ELF-1 (cell line): Measurements from ENCODE around the gene CCDC77.
A peak's percentile ranks its signal among the peaks of the same experiment; 100 is the strongest.
"Not testable (repeated sequence)": the region's sequence is repeated elsewhere in the genome, so short reads cannot be mapped to it uniquely, and the experiment has no call there.

Experiments used
- DNase-seq: peaks from one replicate; pipeline ENCODE4 v3.0.0-alpha.2; 2016; ENCODE audit warnings: low read depth, low spot score

The CCDC77 gene

DNA sequence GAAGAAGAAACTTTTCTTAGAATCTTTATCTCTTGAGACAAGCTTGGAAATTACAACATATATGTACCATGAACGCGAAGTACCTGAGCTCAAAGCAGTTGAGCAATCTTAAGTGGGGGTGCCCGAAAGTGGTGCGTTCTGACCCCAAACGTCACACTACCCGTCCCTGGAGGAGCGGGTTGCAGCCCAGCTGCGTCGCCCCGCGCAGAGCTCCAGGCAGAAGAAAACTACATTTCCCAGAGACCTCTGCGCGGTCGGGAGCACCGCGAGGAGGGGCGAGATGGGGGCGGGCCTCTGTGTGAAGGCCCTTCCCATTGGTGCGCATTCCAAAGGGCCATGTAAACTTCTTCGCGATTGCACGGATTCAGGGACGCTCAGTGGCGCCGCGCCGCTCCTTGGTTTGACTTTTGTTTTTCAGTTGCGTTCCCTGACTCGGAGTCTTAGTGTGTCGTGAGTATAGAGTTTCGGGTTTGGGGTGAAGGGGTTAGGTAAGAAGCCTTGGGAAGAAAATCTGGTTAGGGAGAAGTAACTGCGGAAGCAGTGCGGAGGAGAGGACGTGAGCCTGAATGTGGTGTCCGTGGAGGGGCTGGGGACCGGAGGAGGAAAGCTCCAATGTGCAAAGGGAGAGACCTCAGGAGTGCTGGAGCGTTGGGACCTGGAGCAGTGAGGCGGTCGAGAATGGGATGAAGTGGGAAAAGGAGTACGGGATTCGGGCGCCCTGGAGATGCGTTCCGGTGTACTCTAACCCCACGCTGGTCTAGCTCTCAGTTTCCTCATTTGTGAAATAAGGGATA is at the start of gene CCDC77:
Gene CCDC77 (plus strand): TSS at position 410 of the 794 bp plus-strand sequence. CDS start 7,740 bp downstream, outside the sequence.
- peak; percentile 97 for DNase-seq

DNA sequence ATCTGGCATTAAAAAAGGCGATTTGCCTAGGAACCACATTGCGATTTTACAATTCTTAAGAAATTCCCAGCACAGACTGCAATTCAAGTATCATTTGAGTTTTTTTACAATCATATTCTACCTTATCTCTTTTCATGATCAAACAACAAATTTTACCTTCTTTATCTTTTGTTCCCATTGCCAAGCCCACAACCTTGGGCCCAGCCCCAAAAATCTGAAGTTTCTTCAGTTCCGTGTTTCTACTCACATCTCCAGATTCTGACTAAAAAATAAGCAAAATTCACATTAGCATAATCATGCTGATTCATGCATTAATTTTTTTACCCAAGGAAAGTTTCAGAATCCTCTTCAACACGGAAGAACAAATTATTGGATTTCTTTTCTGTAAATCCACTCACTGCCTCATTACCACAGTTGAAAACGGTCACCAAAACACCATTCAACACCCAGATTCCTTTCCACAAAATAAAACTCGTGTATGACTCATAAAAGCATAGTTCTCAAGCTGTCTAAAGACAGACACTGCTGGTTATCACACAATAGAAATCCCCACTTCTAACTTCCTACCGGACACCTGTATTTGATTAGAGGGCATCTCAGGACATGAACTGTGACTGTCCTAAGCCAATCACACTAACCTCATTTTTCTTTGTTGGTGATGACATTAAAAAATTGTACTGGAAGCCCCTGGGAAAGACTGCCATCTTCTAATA is 45.0 kb upstream of the CCDC77 start:
- DNase-seq: no peak

DNA sequence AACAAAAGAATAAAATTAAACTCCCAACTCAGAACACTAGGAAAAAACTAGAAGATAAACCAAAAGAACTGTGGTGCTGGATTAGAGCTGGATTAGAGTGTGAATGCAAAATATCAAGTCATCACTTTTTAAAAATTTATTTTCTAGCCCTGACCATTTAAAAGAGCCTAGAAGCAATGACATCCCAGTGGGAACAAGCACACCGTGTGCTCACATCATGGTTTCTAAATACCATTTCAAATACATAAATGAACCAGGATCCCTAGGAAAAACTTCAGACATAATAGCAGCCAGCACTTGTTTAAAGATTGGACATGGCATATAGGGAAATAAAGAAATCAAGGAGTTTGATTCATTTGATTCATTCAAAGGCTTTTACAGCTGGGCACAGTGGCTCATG is 42.4 kb upstream of the CCDC77 start:
- no peak for DNase-seq

DNA sequence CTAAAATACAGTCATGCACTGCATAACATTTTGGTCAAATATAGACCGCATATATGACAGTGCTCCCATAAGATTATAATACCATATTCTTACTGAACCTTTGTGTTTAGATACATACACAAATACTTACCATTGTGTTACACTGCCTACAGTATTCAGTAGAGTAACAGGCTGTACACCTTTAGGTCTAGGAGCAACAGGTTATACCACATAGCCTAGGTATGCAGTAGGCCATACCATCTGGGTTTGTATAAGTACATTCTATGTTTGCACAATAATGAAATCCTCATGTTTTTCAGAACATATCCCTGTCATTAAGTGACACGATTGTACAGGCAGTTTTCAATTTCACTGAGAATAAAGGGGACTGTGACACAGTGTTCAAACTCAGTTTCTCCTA is 34.6 kb upstream of the CCDC77 start:
- DNase-seq: no peak

DNA sequence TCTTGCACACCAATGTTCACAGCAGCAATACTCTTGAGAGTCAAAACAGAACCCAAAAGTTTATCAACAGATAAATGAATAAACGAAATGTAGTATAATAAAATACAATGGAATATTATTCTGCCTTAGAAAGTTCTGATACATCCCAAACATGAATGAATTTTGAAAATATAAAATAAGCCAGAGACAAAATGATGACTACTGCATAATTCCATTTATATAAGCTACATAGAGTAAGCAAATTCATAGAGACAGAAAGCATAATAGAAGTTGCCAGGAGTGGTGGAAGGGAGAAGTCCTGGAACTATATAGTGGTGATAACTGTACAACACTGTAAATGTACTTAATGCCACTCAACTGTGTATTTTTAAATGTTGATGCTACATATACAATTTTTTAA is 33.5 kb upstream of the CCDC77 start:
- DNase-seq: no peak

DNA sequence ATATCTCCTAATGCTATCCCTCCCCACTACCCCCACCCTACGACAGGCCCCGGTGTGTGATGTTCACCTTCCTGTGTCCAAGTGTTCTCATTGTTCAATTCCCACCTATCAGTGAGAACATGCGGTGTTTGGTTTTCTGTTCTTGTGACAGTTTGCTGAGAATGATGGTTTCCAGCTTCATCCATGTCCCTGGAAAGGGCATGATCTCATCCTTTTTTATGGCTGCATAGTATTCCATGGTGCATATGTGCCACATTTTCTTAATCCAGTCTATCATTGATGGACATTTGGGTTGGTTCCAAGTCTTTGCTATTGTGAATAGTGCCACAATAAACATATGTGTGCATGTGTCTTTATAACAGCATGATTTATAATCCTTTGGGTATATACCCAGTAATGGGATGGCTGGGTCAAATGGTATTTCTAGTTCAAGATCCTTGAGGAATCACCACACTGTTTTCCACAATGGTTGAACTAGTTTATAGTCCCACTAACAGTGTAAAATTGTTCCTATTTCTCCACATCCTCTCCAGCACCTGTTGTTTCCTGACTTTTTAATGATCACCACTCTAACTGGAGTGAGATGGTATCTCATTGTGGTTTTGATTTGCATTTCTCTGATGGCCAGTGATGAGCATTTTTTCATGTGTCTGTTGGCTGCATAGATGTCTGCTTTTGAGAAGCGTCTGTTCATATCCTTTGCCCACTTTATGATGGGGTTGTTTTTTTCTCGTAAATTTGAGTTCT is 30.5 kb upstream of the CCDC77 start:
- DNase-seq: not testable (repeated sequence)

DNA sequence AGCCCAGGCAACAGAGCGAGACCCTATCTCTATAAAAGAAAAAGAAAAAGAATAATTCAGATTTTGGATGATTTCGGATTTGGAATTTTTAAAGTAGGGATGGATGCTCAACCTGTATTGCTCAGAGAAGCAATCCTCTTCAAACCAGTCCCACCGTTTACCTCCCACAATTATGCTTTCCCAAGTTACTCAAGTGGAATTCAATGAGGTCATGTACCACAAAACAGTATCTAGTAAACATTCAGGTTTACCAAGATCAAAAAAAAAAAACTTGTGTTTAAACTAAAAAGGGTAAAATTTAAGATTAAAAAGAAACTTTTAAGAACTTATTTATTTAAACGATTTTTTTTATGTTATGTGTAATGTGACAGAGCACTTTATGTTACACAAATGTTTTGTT is 14.8 kb upstream of the CCDC77 start:
- no peak for DNase-seq

DNA sequence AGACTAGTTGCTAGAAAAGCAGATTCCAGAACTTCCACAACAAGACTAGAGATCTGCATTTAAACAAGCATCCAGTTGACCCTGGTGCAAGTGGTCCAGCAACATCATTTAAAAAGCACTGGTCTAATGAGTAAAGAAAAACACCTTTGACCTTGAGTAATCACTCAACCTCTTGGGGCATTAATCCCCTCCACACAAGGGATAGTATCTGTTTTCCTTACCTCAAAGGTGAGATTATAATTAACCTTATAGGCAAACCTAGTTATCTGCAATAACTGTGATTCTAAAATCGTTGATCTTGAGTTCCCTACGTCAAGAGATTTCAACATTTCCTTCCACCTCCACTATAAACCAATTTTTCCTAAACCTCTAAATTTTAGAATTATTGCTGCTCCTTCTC is 13.4 kb upstream of the CCDC77 start:
- DNase-seq: no peak

DNA sequence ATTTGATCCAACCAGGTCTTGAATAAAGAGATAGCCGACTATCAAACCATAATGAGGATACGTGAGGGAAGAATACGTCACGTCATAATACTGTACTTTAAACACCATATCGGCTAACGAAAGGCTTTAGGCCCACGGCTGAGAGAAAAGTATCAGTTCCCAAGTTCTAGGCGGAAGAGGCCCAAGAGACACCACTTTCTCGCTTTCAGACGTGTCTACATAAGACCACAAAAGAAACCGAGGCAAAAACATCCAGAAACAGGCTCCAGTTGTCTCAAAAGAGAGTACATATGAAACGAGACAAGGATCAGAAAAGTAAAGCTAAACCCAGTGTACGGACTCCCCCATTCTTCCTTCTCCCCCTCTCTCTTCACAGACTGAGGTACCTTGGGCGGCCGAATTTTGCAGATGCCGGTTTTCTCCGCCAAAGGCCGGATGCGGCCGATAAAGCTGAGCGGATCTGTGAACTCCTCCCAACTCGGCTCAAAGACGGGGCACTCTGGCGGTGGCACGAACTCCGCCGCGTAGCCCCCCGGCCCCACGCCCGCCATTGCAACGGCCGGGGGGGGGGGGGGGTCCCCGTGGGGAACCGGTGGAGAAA is 12.8 kb upstream of the CCDC77 start:
- peak; percentile 33 for DNase-seq

DNA sequence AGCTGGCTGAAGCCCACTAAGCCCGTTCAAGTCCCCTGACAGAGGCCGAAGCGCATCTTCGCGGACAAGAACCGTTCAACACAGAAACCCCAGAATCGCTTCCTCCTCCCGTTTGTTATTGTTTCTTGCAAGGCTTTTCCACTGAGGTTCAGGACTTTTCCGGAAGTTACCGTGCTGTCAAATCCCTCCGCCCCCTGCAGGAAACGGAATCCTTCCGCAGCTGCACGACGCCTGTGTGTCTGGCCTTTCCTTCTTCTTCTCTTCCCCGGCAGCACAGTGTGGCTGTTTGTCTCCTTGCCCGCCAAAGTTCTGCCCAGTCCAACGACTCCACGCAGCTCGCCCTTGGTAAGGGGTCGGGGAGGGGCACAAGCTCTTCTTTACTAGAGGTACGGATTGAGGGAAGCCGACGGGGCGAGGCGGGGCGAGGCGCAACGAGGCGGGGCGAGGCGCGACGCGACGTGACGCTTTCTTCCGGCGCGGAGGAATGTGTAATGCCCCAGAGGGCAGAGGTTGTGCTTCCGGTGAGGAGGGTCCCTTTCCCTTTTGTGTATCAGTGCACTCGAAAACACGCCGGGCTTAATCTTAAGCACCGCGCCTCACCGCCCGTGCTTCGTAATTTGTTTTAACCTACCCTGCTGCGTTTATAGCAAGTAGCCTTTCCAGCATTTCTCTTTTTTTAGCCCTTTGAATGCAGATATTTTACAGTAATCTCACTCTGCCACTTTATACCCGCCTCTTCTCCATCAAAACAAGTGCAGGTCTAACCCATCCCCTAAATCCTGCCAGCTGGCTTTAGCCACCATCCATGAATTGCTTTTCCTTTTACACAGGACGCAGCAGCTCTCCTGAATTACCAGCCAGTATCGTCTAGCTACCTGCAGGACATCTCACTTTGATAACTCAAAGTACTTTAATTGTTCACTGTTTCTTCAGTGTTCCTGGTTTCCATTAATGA is 12.0 kb upstream of the CCDC77 start, which contains the start of gene KDM5A:
Gene KDM5A (minus strand): TSS at position 179 of the 955 bp plus-strand sequence. CDS start 229 bp downstream, outside the sequence.
- peak; percentile 95 for DNase-seq

DNA sequence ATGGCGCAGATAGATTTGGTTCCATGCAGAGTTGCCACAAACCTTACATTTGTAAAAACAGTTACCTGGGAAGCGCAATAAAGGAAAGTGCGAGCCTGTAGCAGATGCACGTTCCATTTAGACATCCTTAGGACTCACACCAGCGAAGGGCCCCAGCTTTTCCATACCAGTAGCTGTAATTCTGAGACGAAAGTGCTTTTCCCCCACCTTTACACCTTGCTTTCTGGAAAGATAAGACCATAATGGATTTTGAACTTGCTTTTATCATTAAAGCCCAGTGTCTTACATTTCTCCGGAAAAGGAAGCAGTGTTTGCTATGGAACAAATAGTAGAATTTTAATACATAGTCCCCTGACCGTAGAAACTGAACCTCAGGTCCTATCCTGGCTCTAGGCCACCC is 616 bp upstream of the CCDC77 start:
- no peak for DNase-seq

DNA sequence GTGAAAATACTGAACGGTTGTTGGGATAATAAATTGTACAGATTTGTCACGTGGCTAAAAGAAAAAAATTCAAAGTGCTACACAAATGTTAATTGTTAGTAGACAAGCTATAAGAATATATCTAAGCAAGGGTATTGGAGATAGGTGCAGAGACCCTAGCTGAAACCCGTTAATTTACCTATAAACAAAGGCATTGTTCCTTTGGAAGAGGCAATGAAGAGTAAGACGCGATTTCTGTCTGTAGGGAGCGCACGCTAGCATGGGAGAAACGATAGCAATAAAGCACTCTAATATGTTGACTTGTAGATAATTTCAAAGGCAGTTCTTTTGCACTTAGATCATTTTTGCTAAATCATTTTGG is 565 bp downstream of the CCDC77 start:
- DNase-seq: peak; percentile 24

DNA sequence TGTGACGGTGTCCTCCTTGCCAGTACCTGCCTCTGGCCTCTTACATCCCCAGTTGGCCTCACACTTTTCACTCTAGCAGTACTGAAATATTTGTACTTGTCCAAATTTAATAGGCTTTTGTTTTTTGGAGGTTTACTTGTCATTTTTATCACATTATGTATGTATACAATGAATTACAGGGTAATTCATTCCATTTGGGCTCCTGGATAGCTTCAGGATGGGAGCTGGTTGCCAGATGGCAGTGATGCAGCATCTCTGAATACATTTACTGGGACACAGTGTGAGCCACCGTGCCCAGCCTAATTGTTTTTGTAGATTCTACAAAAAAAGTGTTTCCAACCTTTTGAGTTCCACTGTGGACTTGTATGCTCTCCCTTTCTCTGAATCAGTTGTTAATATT is 13.4 kb downstream of the CCDC77 start:
- no peak for DNase-seq

DNA sequence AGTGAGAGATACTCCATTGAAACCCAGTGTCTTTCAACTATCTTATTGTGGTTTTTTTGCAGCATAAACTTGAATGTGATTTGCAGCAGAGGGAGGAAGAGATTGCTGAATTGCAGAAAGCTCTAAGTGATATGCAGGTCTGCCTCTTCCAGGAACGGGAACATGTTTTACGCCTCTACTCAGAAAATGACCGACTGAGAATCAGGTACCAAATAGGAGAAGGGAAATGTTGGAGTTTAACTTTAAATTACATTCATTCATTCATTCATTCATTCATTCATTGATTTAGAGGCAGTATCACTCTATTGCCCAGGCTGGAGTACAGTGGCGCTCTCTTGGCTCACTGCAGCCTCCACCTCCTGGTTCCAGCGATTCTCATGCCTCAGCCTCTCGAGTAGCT is 17.0 kb downstream of the CCDC77 start:
- DNase-seq: no peak

DNA sequence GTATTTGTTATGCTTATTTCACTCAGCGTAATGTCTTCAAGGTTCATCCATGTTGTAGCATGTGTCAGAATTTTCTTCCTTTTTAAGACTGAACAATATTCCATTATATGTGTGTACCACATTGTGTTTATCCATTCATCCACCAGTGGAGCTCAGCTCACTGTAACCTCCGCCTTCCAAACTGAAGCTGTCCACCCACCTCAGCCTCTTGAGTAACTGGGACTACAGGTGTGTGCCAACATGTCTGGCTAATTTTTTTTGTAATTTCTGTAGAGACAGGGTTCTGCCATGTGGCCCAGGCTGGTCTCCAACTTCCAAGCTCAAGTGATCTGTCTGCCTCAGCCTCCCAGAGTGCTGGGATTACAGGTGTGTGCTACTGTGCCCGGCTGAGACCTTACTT is 21.1 kb downstream of the CCDC77 start:
- no peak for DNase-seq

DNA sequence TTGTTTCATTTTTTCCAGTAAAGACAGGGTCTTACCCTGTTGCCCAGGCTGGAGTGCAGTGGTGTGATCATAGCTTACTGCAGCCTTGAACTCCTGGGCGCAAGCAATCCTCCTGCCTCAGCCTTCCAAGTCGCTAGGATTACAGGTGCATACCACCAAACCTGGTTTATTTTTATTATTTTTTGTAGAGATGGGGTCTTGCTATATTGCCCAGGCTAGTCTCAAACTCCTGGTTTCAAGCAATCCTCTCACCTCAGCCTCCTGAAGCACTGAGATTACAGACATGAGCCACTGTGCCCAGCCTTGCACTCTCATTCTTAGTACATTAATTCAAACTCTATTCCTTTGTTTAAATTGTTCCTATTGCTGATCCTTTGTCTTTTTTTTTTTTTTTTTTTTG is 34.3 kb downstream of the CCDC77 start:
- DNase-seq: not testable (repeated sequence)

DNA sequence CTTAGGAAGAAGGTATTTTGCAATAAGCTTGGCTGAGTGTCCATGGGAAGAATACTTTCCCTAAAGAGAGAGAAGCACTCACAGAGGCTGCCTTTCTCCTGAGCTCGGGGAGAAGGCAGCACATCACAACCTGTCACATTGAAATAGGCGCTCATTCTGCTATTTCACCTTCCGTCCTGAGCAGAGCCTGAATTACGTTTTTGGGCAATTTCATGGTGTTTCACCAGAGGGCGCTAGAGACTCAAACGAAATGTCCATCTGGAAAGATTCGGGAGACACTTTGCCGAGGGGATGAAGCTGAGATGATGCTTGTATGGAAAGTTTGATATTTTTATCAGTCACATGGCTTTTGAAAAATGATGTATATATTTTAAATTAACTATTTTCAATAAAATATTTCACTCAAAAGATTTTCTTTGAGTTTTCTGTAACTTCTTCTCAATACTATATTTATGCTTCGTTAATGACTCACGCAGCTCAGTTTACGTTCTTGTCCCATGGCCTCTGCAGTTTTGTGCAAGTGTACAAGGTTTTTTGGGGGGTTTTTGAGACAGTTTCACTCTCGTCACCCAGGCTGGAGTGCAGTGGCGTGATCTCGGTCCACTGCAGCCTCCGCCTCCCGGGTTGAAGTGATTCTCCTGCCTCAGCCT is 40.9 kb downstream of the CCDC77 start:
- peak; percentile 83 for DNase-seq

DNA sequence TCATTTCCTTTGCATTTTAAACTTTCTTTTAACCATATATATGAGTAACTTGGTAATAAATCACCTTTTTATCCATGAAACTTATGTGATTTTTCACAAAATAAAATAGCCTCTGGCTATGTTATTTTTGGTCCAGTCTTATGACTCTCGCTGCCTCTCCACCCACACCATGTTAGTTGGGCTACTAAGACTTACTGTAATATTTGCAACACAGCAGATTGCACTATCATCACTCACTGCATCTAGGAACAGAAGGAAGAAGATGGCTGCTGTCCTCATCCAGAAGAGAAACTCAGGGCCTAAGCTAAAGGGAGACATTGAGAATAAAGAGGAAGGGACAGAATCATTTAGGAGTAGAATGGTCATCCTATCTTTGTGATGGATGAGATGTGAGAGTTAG is 45.7 kb downstream of the CCDC77 start:
- DNase-seq: no peak

DNA sequence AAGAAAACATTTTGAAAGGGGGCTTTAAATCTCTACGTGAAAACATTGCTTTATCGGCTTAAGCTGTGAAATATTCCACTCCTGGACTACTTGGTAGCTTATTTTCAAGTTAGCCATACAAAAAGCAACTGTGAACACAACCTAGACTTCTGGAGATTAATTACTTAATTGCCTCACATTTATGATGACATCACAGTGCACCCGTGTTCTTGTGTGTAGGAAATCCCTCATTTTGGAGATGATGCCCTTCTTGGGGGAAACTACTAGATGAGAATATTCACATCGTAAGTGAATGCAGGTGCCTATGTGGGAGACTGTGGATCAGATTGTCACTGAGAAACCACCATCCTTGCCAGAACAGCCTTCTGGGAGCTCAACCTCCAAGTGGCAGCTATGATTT is 47.8 kb downstream of the CCDC77 start:
- no peak for DNase-seq

DNA sequence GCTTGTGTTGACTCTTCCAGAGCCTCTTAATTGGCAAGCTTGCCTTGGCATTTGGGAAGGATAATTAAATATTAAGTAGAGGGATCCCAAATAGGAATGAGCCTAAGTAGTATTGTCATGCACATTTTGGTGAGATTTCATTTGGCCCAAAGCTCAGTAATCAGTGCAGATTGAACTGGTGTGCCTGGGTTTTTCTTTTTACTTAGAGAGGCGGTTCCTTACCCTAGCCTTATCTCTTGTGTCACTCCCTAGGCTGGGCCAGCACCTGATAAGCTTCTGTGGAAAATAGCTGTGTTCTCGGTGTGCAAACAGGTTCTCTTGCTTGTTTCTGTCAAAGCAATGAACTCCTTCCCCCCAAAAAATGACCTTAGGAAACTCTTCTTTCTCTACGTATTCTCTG is 49.0 kb downstream of the CCDC77 start:
- no peak for DNase-seq
